SU-DHL-6 (cell line): ENCODE data around the gene RPL10.
A peak's percentile ranks its signal among the peaks of the same experiment; 100 is the strongest.

Experiments used
- H2AFZ ChIP-seq: fragments of 200-600 bp; sonication (generic); 2 replicates; pipeline ENCODE4 v1.6.1; 2014; ENCODE audit warnings: low read depth, mild to moderate bottlenecking, moderate library complexity, mixed read lengths, antibody characterized with exemption, low read length; ENCODE audit not compliant: severe bottlenecking
- H3F3A ChIP-seq: fragments of 200-600 bp; shearing (Covaris generic); 2 replicates; pipeline ENCODE4 v1.6.0; 2016; ENCODE audit warnings: antibody characterized with exemption, mild to moderate bottlenecking; ENCODE audit not compliant: insufficient read depth
- H3K27ac ChIP-seq: fragments of 200-600 bp; sonication (generic); 2 replicates; pipeline ENCODE4 v1.5.1; 2016; ENCODE audit warnings: low read depth, mild to moderate bottlenecking, low read length, moderate library complexity, mixed read lengths
- H3K27me3 ChIP-seq: fragments of 200-600 bp; sonication (generic), shearing (Covaris generic); 2 replicates; pipeline ENCODE4 v1.6.0; 2014; ENCODE audit warnings: mild to moderate bottlenecking, low read length
- H3K36me3 ChIP-seq: fragments of 200-600 bp; sonication (generic); 2 replicates; pipeline ENCODE4 v1.6.1; 2014; ENCODE audit warnings: mild to moderate bottlenecking, low read length, mixed read lengths
- H3K4me2 ChIP-seq: fragments of 300-600, 200-600 bp; shearing (Covaris generic), sonication (generic); 2 replicates; pipeline ENCODE4 v1.6.0; 2014; ENCODE audit warnings: low read length, low read depth, mild to moderate bottlenecking; ENCODE audit not compliant: poor library complexity, severe bottlenecking
- H3K4me3 ChIP-seq: fragments of 200-600 bp; sonication (generic); 2 replicates; pipeline ENCODE4 v1.5.1; 2014; ENCODE audit warnings: antibody characterized with exemption, low read length, mild to moderate bottlenecking, mixed read lengths; ENCODE audit not compliant: insufficient read depth, poor library complexity, severe bottlenecking
- H3K79me2 ChIP-seq: fragments of 200-600 bp; sonication (generic); 2 replicates; pipeline ENCODE4 v1.6.1; 2014; ENCODE audit warnings: mild to moderate bottlenecking, low read length, moderate library complexity; ENCODE audit not compliant: insufficient read depth
- H3K9ac ChIP-seq: fragments of 200-600 bp; sonication (generic); 2 replicates; pipeline ENCODE4 v1.7.0; 2014; ENCODE audit warnings: mild to moderate bottlenecking, low read length
- H3K9me2 ChIP-seq: fragments of 200-600 bp; sonication (generic); replicated peaks from 2 replicates; pipeline ENCODE4 v1.6.1; 2014; ENCODE audit warnings: low read length; ENCODE audit not compliant: insufficient read depth
- H3K9me3 ChIP-seq: fragments of 200-600 bp; sonication (generic); 2 replicates; pipeline ENCODE4 v1.6.1; 2014; ENCODE audit warnings: low read length, mixed read lengths; ENCODE audit not compliant: insufficient read depth
- H4K20me1 ChIP-seq: fragments of 200-600 bp; sonication (generic); 2 replicates; pipeline ENCODE4 v1.6.1; 2014; ENCODE audit warnings: low read depth, mild to moderate bottlenecking, antibody characterized with exemption, low read length, moderate library complexity, mixed read lengths
- EZH2phosphoT487 ChIP-seq: fragments of 200-600 bp; sonication (generic), shearing (Covaris generic); conservative IDR thresholded peaks from 2 replicates; pipeline ENCODE4 v1.6.1; 2018; ENCODE audit warnings: mild to moderate bottlenecking, antibody characterized with exemption, low read length, moderate library complexity, mixed read lengths
- TF ChIP-seq, protein P1 (sequence below): fragments of 200-600 bp; sonication (generic); IDR thresholded peaks from one replicate; pipeline ENCODE4 v1.5.1; 2017; ENCODE audit warnings: antibody characterized with exemption, mild to moderate bottlenecking, low read length, moderate library complexity; ENCODE audit not compliant: insufficient read depth, poor library complexity, severe bottlenecking

Gene RPL10

DNA sequence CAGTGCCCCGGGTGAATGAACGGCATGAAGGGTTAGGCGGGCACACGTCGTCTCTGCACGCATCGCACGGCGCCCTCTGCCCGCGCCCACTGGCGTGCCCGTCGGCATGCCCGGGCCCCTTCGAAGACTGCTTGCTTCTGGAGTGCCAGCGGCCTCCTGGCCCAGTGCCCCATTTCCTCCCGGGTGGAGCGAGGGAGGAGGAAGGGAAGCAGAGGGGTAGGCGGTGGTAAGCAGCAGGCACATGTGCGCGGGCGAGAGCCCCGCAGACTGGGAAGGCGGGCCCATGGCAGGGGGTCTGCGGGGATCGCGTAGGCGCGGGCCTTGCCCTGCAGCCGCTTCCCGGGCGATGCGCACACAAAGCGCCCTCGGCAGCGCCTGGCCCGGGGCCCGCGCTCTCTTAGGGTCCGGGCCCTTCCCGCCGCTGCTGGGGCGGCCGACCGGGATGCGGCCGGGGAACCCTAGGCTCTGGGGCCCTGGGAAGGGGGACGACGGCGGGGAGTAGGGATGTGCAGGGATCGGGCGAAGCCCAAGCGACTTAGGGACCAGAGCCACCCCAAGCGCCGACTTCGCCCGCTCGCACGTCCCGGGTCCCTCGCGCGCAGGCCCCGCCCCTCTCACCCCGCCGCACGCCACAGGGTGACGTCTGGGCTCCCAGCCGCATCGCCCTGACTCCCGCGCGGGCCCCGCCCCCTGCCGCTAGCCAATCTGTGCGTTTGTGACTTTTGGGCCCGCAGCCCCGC is 19.9 kb upstream of the RPL10 start:
- peak overlapping the region; percentile 90 for H3K9ac ChIP-seq
- no peaks in the 10 kb centered on the region for H3K27me3 ChIP-seq
- TF ChIP-seq EZH2phosphoT487: no peak
- TF ChIP-seq, protein P1, sequence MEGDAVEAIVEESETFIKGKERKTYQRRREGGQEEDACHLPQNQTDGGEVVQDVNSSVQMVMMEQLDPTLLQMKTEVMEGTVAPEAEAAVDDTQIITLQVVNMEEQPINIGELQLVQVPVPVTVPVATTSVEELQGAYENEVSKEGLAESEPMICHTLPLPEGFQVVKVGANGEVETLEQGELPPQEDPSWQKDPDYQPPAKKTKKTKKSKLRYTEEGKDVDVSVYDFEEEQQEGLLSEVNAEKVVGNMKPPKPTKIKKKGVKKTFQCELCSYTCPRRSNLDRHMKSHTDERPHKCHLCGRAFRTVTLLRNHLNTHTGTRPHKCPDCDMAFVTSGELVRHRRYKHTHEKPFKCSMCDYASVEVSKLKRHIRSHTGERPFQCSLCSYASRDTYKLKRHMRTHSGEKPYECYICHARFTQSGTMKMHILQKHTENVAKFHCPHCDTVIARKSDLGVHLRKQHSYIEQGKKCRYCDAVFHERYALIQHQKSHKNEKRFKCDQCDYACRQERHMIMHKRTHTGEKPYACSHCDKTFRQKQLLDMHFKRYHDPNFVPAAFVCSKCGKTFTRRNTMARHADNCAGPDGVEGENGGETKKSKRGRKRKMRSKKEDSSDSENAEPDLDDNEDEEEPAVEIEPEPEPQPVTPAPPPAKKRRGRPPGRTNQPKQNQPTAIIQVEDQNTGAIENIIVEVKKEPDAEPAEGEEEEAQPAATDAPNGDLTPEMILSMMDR: no peak
- H3K27ac ChIP-seq: peak overlapping the region; percentile 82
- peak overlapping the region; percentile 63 for H3K4me2 ChIP-seq
- H3K79me2 ChIP-seq: peaks cover 12% of the 10 kb centered on the region
- no peaks in the 10 kb centered on the region for H4K20me1 ChIP-seq
- no peaks in the 10 kb centered on the region for H3K9me3 ChIP-seq
- no peaks in the 10 kb centered on the region for H3F3A ChIP-seq
- H2AFZ ChIP-seq: no peak overlapping the region
- no peaks in the 10 kb centered on the region for H3K36me3 ChIP-seq
- H3K9me2 ChIP-seq: no peaks in the 10 kb centered on the region
- H3K4me3 ChIP-seq: peak overlapping the region; percentile 57

DNA sequence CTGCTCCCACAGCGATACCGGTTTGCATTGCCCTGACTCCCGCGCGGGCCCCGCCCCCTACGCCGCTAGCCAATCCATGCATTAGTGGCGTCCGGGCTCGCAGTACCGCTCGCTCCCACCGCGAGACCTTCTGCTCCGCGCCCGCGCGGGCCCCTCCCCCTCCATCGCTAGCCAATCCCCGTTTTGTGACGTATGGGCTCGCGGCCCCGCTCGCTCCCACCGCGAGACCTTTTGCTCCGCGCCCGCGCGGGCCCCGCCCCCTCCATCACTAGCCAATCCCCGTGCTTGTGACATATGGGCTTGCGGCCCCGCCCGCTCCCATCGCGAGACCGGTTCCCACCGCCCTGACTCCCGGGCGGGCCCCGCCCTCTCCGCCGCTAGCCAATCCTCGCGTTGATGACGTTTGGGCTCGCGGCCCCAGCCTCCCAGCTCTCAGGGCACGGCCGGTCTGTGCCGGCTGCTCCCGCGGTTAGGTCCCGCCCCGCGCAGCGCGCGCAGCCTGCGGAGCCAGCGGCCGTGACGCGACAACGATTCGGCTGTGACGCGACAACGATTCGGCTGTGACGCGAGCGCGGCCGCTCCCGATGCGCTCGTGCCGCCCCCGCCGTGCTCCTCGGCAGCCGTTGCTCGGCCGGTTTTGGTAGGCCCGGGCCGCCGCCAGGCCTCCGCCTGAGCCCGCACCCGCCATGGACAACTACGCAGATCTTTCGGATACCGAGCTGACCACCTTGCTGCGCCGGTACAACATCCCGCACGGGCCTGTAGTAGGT is 19.2 kb upstream of the RPL10 start, which contains the start of gene EMD:
EMD (plus strand) TSS at position 497 of the 770 bp plus-strand sequence; CDS start at position 687, 190 bp downstream.
- H3K9me3 ChIP-seq: no peaks in the 10 kb centered on the region
- no peaks in the 10 kb centered on the region for H4K20me1 ChIP-seq
- H3K4me2 ChIP-seq: peak within 1 kb of the TSS; percentile 76
- H3K27ac ChIP-seq: peak within 1 kb of the TSS; percentile 82
- H3F3A ChIP-seq: no peaks in the 10 kb centered on the region
- no peaks in the 10 kb centered on the region for H3K27me3 ChIP-seq
- no peaks in the 10 kb centered on the region for H3K9me2 ChIP-seq
- no peaks in the 10 kb centered on the region for H3K36me3 ChIP-seq
- no peak within 1 kb of the TSS for H2AFZ ChIP-seq
- peak within 1 kb of the TSS; percentile 69 for H3K4me3 ChIP-seq
- peaks cover 12% of the 10 kb centered on the region for H3K79me2 ChIP-seq
- TF ChIP-seq, protein P1: no peak
- no peak for TF ChIP-seq EZH2phosphoT487
- H3K9ac ChIP-seq: peak within 1 kb of the TSS; percentile 97

DNA sequence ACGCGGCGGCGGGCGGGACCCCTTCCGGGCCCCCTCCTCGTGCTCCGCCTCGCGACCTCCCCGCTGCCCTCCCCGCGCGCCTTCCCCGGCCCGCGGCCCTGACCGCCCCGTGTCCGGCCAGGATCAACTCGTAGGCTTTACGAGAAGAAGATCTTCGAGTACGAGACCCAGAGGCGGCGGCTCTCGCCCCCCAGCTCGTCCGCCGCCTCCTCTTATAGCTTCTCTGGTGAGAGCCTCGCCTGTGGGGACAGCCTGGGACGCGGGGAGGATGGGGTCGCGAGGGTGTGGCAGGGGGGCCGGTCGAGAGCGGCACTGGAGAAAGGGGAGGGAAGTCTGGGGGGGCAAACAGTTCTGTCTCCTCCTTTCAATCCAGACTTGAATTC is 18.6 kb upstream of the RPL10 start:
- Histone ChIP-seq H3K27me3 (no peaks in the 10 kb centered on the region), H3K9me3 (no peaks in the 10 kb centered on the region), H3K4me3 (peak overlapping the region; percentile 69), H4K20me1 (no peaks in the 10 kb centered on the region), H2AFZ (no peak overlapping the region), H3F3A (no peaks in the 10 kb centered on the region), H3K4me2 (peak overlapping the region; percentile 76), H3K79me2 (peaks cover 12% of the 10 kb centered on the region), H3K9me2 (no peaks in the 10 kb centered on the region), H3K36me3 (no peaks in the 10 kb centered on the region), H3K27ac (peak overlapping the region; percentile 59), H3K9ac (peak overlapping the region; percentile 97)
- TF ChIP-seq, protein P1: no peak
- TF ChIP-seq EZH2phosphoT487: no peak
